ENCODE data around the gene SH3RF2.
"Not testable (repeated sequence)": the region's sequence is repeated elsewhere in the genome, so short reads cannot be mapped to it uniquely, and the experiment has no call there.

SH3RF2 gene

GRCh38 chr5:146081556-146081955 is 145.2 kb downstream of the SH3RF2 start:
- DNase-seq (ENCODE audit: low read depth in 2 of 2) = no peak

- no peak for DNase-seq (ENCODE audit: low read depth in 2 of 2)
Measured at GRCh38 chr5:146082798-146083197, 146.4 kb downstream of the SH3RF2 start.

GRCh38 chr5:146084376-146084775 is 148.0 kb downstream of the SH3RF2 start:
- no peak for DNase-seq (ENCODE audit: low read depth in 2 of 2)

- DNase-seq (ENCODE audit: low read depth in 2 of 2) = no peak
Measured at GRCh38 chr5:146088098-146088497, 151.7 kb downstream of the SH3RF2 start.

- DNase-seq (ENCODE audit: low read depth in 2 of 2) = no peak
Measured at GRCh38 chr5:146089287-146089686, 152.9 kb downstream of the SH3RF2 start.

- no peak for DNase-seq (ENCODE audit: low read depth in 2 of 2)
Measured at GRCh38 chr5:146091881-146092280, 155.5 kb downstream of the SH3RF2 start.

GRCh38 chr5:146098047-146098446 is 161.7 kb downstream of the SH3RF2 start:
- no peak for DNase-seq (ENCODE audit: low read depth in 2 of 2)

- no peak for DNase-seq (ENCODE audit: low read depth in 2 of 2)
Measured at GRCh38 chr5:146101646-146102045, 165.3 kb downstream of the SH3RF2 start.

- DNase-seq (ENCODE audit: low read depth in 2 of 2) = no peak
Measured at GRCh38 chr5:146103594-146103993, 167.2 kb downstream of the SH3RF2 start.

GRCh38 chr5:146105477-146105876 is 169.1 kb downstream of the SH3RF2 start, which contains the start of gene PLAC8L1:
TSS of gene PLAC8L1 (minus strand) at chr5:146105577. CDS start at chr5:146104311, 1,266 bp downstream.
- DNase-seq (ENCODE audit: low read depth in 2 of 2) = no peak

- DNase-seq (ENCODE audit: low read depth in 2 of 2) = no peak
Measured at GRCh38 chr5:146107901-146108300, 171.5 kb downstream of the SH3RF2 start.

- DNase-seq (ENCODE audit: low read depth in 2 of 2) = not testable (repeated sequence)
Measured at GRCh38 chr5:146108870-146109269, 172.5 kb downstream of the SH3RF2 start.

- DNase-seq (ENCODE audit: low read depth in 2 of 2) = no peak
Measured at GRCh38 chr5:146109379-146109778, 173.0 kb downstream of the SH3RF2 start.

- no peak for DNase-seq (ENCODE audit: low read depth in 2 of 2)
Measured at GRCh38 chr5:146111409-146111808, 175.0 kb downstream of the SH3RF2 start.

- DNase-seq (ENCODE audit: low read depth in 2 of 2) = no peak
Measured at GRCh38 chr5:146112476-146112875, 176.1 kb downstream of the SH3RF2 start.

Measured in stimulated activated CD4-positive, alpha-beta T cell treated with anti-CD3 and anti-CD28 coated beads, Interleukin-12 subunit alpha, Interleukin-12 subunit beta, amount 100 ng/mL, for 24 hours (primary cell).